Activated naive CD4-positive, alpha-beta T cell treated with anti-CD3 and anti-CD28 coated beads for 36 hours (primary cell): ENCODE results near the gene NRCAM. TPM values are rescaled to one million over a fixed set of nuclear protein-coding genes. Genes with fewer than 3 reads are reported as not detected.
A peak's percentile ranks its signal among the peaks of the same experiment; 100 is the strongest.
"Not testable (repeated sequence)": the region's sequence is repeated elsewhere in the genome, so short reads cannot be mapped to it uniquely, and the experiment has no call there.

Experiments
- CTCF ChIA-PET: fragments of 350-600 bp; sonication (Branson Sonifier 250); formaldehyde crosslinking; loops from one replicate; lab custom pipeline; 2021; ENCODE audit warnings: antibody characterized with exemption; lab: Charles Lee
- DNase-seq: peaks from one replicate; pipeline ENCODE4 v3.0.0-alpha.2; 2020
- H3K27ac Mint-ChIP-seq: one replicate; pipeline ENCODE4 v1.8.0; 2021; ENCODE audit warnings: mild to moderate bottlenecking, mixed read lengths
- H3K27me3 Mint-ChIP-seq: one replicate; pipeline ENCODE4 v1.8.0; 2021; ENCODE audit warnings: low read depth, mixed read lengths
- H3K36me3 Mint-ChIP-seq: one replicate; pipeline ENCODE4 v1.8.0; 2021; ENCODE audit warnings: low read depth, mixed read lengths
- H3K4me1 Mint-ChIP-seq: one replicate; pipeline ENCODE4 v1.8.0; 2021; ENCODE audit warnings: low read depth, mixed read lengths
- H3K4me3 Mint-ChIP-seq: one replicate; pipeline ENCODE4 v1.8.0; 2021; ENCODE audit warnings: mild to moderate bottlenecking, moderate library complexity, mixed read lengths
- H3K9me3 Mint-ChIP-seq: one replicate; pipeline ENCODE4 v1.8.0; 2021; ENCODE audit warnings: mixed read lengths
- intact Hi-C: fragments of 100-400 bp; cut with micrococcal nuclease; formaldehyde crosslinking; loops from one replicate; pipeline ENCODE4 v1.15.1; 2023
- total RNA-seq, 2 experiments: library from RNA; stranded (reverse); gene quantifications; one replicate each; pipeline ENCODE4 v1.2.3, GENCODE V29; 2021

Gene NRCAM
- total RNA-seq, 2 experiments from 2014 or later, result 0.81 to 1.0 TPM

GRCh38 chr7:108348913-108349312 is 107.3 kb downstream of the NRCAM start:
- CTCF ChIA-PET, result no interaction called here
- no peaks in the 10 kb centered on the region for H3K36me3 Mint-ChIP-seq
- no peak overlapping the region for H3K4me3 Mint-ChIP-seq
- intact Hi-C loops, result no loop called here
- H3K4me1 Mint-ChIP-seq, result no peaks in the 10 kb centered on the region
- H3K27me3 Mint-ChIP-seq, result peaks cover 3% of the 10 kb centered on the region
- no peaks in the 10 kb centered on the region for H3K9me3 Mint-ChIP-seq
- H3K27ac Mint-ChIP-seq, result no peak overlapping the region
- no peak for DNase-seq

GRCh38 chr7:108347616-108348015 is 108.6 kb downstream of the NRCAM start:
- CTCF ChIA-PET, result no interaction called here
- Mint-ChIP-seq H3K27me3 (peaks cover 3% of the 10 kb centered on the region), H3K36me3 (no peaks in the 10 kb centered on the region), H3K4me1 (no peaks in the 10 kb centered on the region), H3K9me3 (no peaks in the 10 kb centered on the region), H3K4me3 (no peak overlapping the region), H3K27ac (no peak overlapping the region)
- intact Hi-C loops, result no loop called here
- peak; percentile 9 for DNase-seq

- no peaks in the 10 kb centered on the region for H3K9me3 Mint-ChIP-seq
- H3K4me1 Mint-ChIP-seq, result no peaks in the 10 kb centered on the region
- no peak for DNase-seq
- H3K27ac Mint-ChIP-seq, result no peak overlapping the region
- H3K36me3 Mint-ChIP-seq, result no peaks in the 10 kb centered on the region
- H3K4me3 Mint-ChIP-seq, result no peak overlapping the region
- CTCF ChIA-PET, result no interaction called here
- H3K27me3 Mint-ChIP-seq, result peaks cover 3% of the 10 kb centered on the region
- intact Hi-C loops, result no loop called here
Measured at GRCh38 chr7:108345710-108346336, 110.4 kb downstream of the NRCAM start.

GRCh38 chr7:108340856-108341411 is 115.3 kb downstream of the NRCAM start:
- CTCF ChIA-PET, result no interaction called here
- Mint-ChIP-seq H3K36me3 (no peaks in the 10 kb centered on the region), H3K4me1 (no peaks in the 10 kb centered on the region), H3K4me3 (no peak overlapping the region), H3K27ac (no peak overlapping the region), H3K9me3 (no peaks in the 10 kb centered on the region), H3K27me3 (no peaks in the 10 kb centered on the region)
- no peak for DNase-seq
- intact Hi-C loops, result no loop called here

- H3K36me3 Mint-ChIP-seq, DNase-seq, intact Hi-C loops, H3K27me3 Mint-ChIP-seq, H3K4me3 Mint-ChIP-seq, H3K4me1 Mint-ChIP-seq, H3K27ac Mint-ChIP-seq, H3K9me3 Mint-ChIP-seq: not testable (repeated sequence)
- CTCF ChIA-PET, result interaction anchor here (0.7 kb wide), 1 partner anchor 145 kb away, joined by 3 read pairs; no protein-coding TSS in a partner anchor
Measured at GRCh38 chr7:108340406-108340805, 115.8 kb downstream of the NRCAM start.

- no peak overlapping the region for H3K4me3 Mint-ChIP-seq
- no peaks in the 10 kb centered on the region for H3K36me3 Mint-ChIP-seq
- intact Hi-C loops, result no loop called here
- no peak for DNase-seq
- no peaks in the 10 kb centered on the region for H3K27me3 Mint-ChIP-seq
- no peaks in the 10 kb centered on the region for H3K4me1 Mint-ChIP-seq
- H3K27ac Mint-ChIP-seq, result no peak overlapping the region
- CTCF ChIA-PET, result no interaction called here
- H3K9me3 Mint-ChIP-seq, result no peaks in the 10 kb centered on the region
Measured at GRCh38 chr7:108335269-108335918, 120.8 kb downstream of the NRCAM start.

GRCh38 chr7:108332937-108333336 is 123.3 kb downstream of the NRCAM start:
- no peak for DNase-seq
- intact Hi-C loops, result no loop called here
- CTCF ChIA-PET, result no interaction called here
- H3K27ac Mint-ChIP-seq, result no peak overlapping the region
- H3K27me3 Mint-ChIP-seq, result no peaks in the 10 kb centered on the region
- no peaks in the 10 kb centered on the region for H3K4me1 Mint-ChIP-seq
- no peaks in the 10 kb centered on the region for H3K9me3 Mint-ChIP-seq
- H3K4me3 Mint-ChIP-seq, result no peak overlapping the region
- H3K36me3 Mint-ChIP-seq, result no peaks in the 10 kb centered on the region

- no peaks in the 10 kb centered on the region for H3K9me3 Mint-ChIP-seq
- DNase-seq, result no peak
- no peak overlapping the region for H3K4me3 Mint-ChIP-seq
- CTCF ChIA-PET, result no interaction called here
- intact Hi-C loops, result no loop called here
- H3K4me1 Mint-ChIP-seq, result no peaks in the 10 kb centered on the region
- H3K27me3 Mint-ChIP-seq, result no peaks in the 10 kb centered on the region
- no peaks in the 10 kb centered on the region for H3K36me3 Mint-ChIP-seq
- H3K27ac Mint-ChIP-seq, result no peak overlapping the region
Measured at GRCh38 chr7:108331971-108332370, 124.3 kb downstream of the NRCAM start.

- DNase-seq, result no peak
- H3K9me3 Mint-ChIP-seq, result no peaks in the 10 kb centered on the region
- no peak overlapping the region for H3K27ac Mint-ChIP-seq
- peaks cover 3% of the 10 kb centered on the region for H3K27me3 Mint-ChIP-seq
- CTCF ChIA-PET, result no interaction called here
- no peaks in the 10 kb centered on the region for H3K4me1 Mint-ChIP-seq
- no peak overlapping the region for H3K4me3 Mint-ChIP-seq
- H3K36me3 Mint-ChIP-seq, result no peaks in the 10 kb centered on the region
- intact Hi-C loops, result no loop called here
Measured at GRCh38 chr7:108330227-108330626, 126.0 kb downstream of the NRCAM start.

GRCh38 chr7:108329514-108329913 is 126.7 kb downstream of the NRCAM start:
- CTCF ChIA-PET, result no interaction called here
- H3K4me3 Mint-ChIP-seq, result no peak overlapping the region
- intact Hi-C loops, result no loop called here
- peaks cover 3% of the 10 kb centered on the region for H3K27me3 Mint-ChIP-seq
- no peaks in the 10 kb centered on the region for H3K36me3 Mint-ChIP-seq
- no peaks in the 10 kb centered on the region for H3K9me3 Mint-ChIP-seq
- no peak overlapping the region for H3K27ac Mint-ChIP-seq
- DNase-seq, result no peak
- no peaks in the 10 kb centered on the region for H3K4me1 Mint-ChIP-seq

GRCh38 chr7:108328174-108328651 is 128.0 kb downstream of the NRCAM start:
- intact Hi-C loops, result no loop called here
- Mint-ChIP-seq H3K9me3 (no peaks in the 10 kb centered on the region), H3K27ac (no peak overlapping the region), H3K4me3 (no peak overlapping the region), H3K27me3 (peaks cover 3% of the 10 kb centered on the region), H3K36me3 (no peaks in the 10 kb centered on the region), H3K4me1 (no peaks in the 10 kb centered on the region)
- CTCF ChIA-PET, result no interaction called here
- no peak for DNase-seq

- CTCF ChIA-PET, result no interaction called here
- Mint-ChIP-seq H3K4me3 (no peak overlapping the region), H3K27me3 (peaks cover 3% of the 10 kb centered on the region), H3K36me3 (no peaks in the 10 kb centered on the region), H3K9me3 (no peaks in the 10 kb centered on the region), H3K27ac (no peak overlapping the region), H3K4me1 (no peaks in the 10 kb centered on the region)
- intact Hi-C loops, result no loop called here
- DNase-seq, result no peak
Measured at GRCh38 chr7:108327353-108327752, 128.9 kb downstream of the NRCAM start.

- CTCF ChIA-PET, result no interaction called here
Measured at GRCh38 chr7:108326938-108327337, 129.3 kb downstream of the NRCAM start.

More at GRCh38 chr7:108326938-108327337, 129.3 kb downstream of the NRCAM start:
- peaks cover 3% of the 10 kb centered on the region for H3K27me3 Mint-ChIP-seq
- H3K4me1 Mint-ChIP-seq, result no peaks in the 10 kb centered on the region
- no peak for DNase-seq
- intact Hi-C loops, result no loop called here
- H3K36me3 Mint-ChIP-seq, result no peaks in the 10 kb centered on the region
- H3K27ac Mint-ChIP-seq, result no peak overlapping the region
- no peaks in the 10 kb centered on the region for H3K9me3 Mint-ChIP-seq
- no peak overlapping the region for H3K4me3 Mint-ChIP-seq
